Measurements from ENCODE around the gene MICU1. TPM values are rescaled to one million over a fixed set of nuclear protein-coding genes. Genes with fewer than 3 reads are reported as not detected.

Gene MICU1
- total RNA-seq, 2 experiments from 2014 or later = 27.2 to 33.6 TPM

GRCh38 chr10:72370201-72370722 is 255.6 kb downstream of the MICU1 start:
- no peaks in the 10 kb centered on the region; the same call in 1 of the 2 replicates for H3K36me3 ChIP-seq (ENCODE audit: insufficient read depth, low read length)
- no peak overlapping the region for H3K27ac ChIP-seq (ENCODE audit: low read depth, low read length, poor library complexity, severe bottlenecking)
- H2AFZ ChIP-seq (ENCODE audit: low read length) = no peak overlapping the region
- H3K4me2 ChIP-seq (ENCODE audit: low read length) = no peak overlapping the region
- POLR2A ChIA-PET = interaction anchor here (0.6 kb wide), 1 partner anchor 20 kb away, joined by 3 read pairs; no protein-coding TSS in a partner anchor
- CTCF ChIA-PET (ENCODE audit: unreplicated experiment) = no interaction called here
- no peak overlapping the region for H3K4me3 ChIP-seq (ENCODE audit: low read depth, low read length, poor library complexity, severe bottlenecking)
- no peaks in the 10 kb centered on the region for H4K20me1 ChIP-seq (ENCODE audit: insufficient read depth, low read length)
- intact Hi-C loops (cut with micrococcal nuclease; ENCODE audit: unreplicated experiment) = no loop called here
- DNase-seq (ENCODE audit: low spot score) = no peak
- TF ChIP-seq EZH2phosphoT487 (IDR thresholded peaks at IDR 0.05; ENCODE audit: borderline replicate concordance, low read depth, low read length) = no peak
- no peak for TF ChIP-seq CTCF (conservative IDR thresholded peaks at IDR 0.05; ENCODE audit: low read length)
- H3K79me2 ChIP-seq (ENCODE audit: insufficient read depth, low read depth, low read length) = no peaks in the 10 kb centered on the region
- no peaks in the 10 kb centered on the region for H3K9me3 ChIP-seq (ENCODE audit: low read length)
- H3K4me1 ChIP-seq (ENCODE audit: insufficient read depth, low read length, poor library complexity, severe bottlenecking) = no peaks in the 10 kb centered on the region
- H3K9me2 ChIP-seq (ENCODE audit: insufficient read depth, low read length) = no peaks in the 10 kb centered on the region
- no TSS peak for BruUV-seq (replicated peaks)

GRCh38 chr10:72367301-72367960 is 258.4 kb downstream of the MICU1 start:
- TSS peak; percentile 84 for BruUV-seq (replicated peaks)
- intact Hi-C loops (cut with micrococcal nuclease; ENCODE audit: unreplicated experiment) = no loop called here

More at GRCh38 chr10:72367301-72367960, 258.4 kb downstream of the MICU1 start:
- H3K9me2 ChIP-seq (ENCODE audit: insufficient read depth, low read length) = no peaks in the 10 kb centered on the region
- no peaks in the 10 kb centered on the region for H3K9me3 ChIP-seq (ENCODE audit: low read length)
- H4K20me1 ChIP-seq (ENCODE audit: insufficient read depth, low read length) = no peaks in the 10 kb centered on the region
- CTCF ChIA-PET (ENCODE audit: unreplicated experiment) = no interaction called here
- TF ChIP-seq EZH2phosphoT487 (IDR thresholded peaks at IDR 0.05; ENCODE audit: borderline replicate concordance, low read depth, low read length) = no peak
- no peak for TF ChIP-seq CTCF (conservative IDR thresholded peaks at IDR 0.05; ENCODE audit: low read length)
- DNase-seq (ENCODE audit: low spot score) = no peak
- peaks cover 6% of the 10 kb centered on the region for H3K4me1 ChIP-seq (ENCODE audit: insufficient read depth, low read length, poor library complexity, severe bottlenecking)
- H3K4me3 ChIP-seq (ENCODE audit: low read depth, low read length, poor library complexity, severe bottlenecking) = no peak overlapping the region
- POLR2A ChIA-PET = interaction anchor here (0.5 kb wide), 1 partner anchor 1248 kb away, joined by 4 read pairs; no protein-coding TSS in a partner anchor
- H2AFZ ChIP-seq (ENCODE audit: low read length) = no peak overlapping the region
- no peak overlapping the region for H3K4me2 ChIP-seq (ENCODE audit: low read length)
- H3K27ac ChIP-seq (ENCODE audit: low read depth, low read length, poor library complexity, severe bottlenecking) = no peak overlapping the region
- H3K36me3 ChIP-seq (ENCODE audit: insufficient read depth, low read length) = no peaks in the 10 kb centered on the region; the same call in 1 of the 2 replicates
- H3K79me2 ChIP-seq (ENCODE audit: insufficient read depth, low read depth, low read length) = no peaks in the 10 kb centered on the region

All from OCI-LY7 (cell line).